SK-N-SH treated with all-trans-retinoic acid at 6 μM for 48 hours (cell line): ENCODE measurements around the gene CSN1S1.

Experiments used
- ARNTL ChIP-seq: fragments of 450-650 bp; formaldehyde crosslinking; IDR thresholded peaks from 2 replicates; pipeline ENCODE4 v1.5.0; 2020; ENCODE audit warnings: low read depth, mild to moderate bottlenecking, moderate library complexity, borderline replicate concordance
- BACH2 ChIP-seq: fragments of 250-450 bp; sonication (Bioruptor Pico); IDR thresholded peaks from 2 replicates; pipeline ENCODE4 v1.9.0; 2021; ENCODE audit warnings: mild to moderate bottlenecking, borderline replicate concordance
- CSDC2 ChIP-seq: fragments of 250-450 bp; sonication (Bioruptor Pico); IDR thresholded peaks from 2 replicates; pipeline ENCODE4 v1.5.0; 2020; ENCODE audit warnings: mild to moderate bottlenecking, moderate library complexity
- ESRRG ChIP-seq: fragments of 250-450 bp; sonication (Bioruptor Pico); IDR thresholded peaks from 2 replicates; pipeline ENCODE4 v1.6.1; 2021; ENCODE audit warnings: mild to moderate bottlenecking
- ISL1 ChIP-seq: fragments of 250-450 bp; sonication (Bioruptor Pico); IDR thresholded peaks from 2 replicates; pipeline ENCODE4 v2.1.2; 2022; ENCODE audit warnings: mild to moderate bottlenecking, moderate library complexity
- RARB ChIP-seq: fragments of 250-450 bp; sonication (Bioruptor Pico); IDR thresholded peaks from 2 replicates; pipeline ENCODE4 v1.8.0; 2021; ENCODE audit warnings: mild to moderate bottlenecking, moderate library complexity
- SNAI2 ChIP-seq: fragments of 250-450 bp; sonication (Bioruptor Pico); IDR thresholded peaks from 2 replicates; pipeline ENCODE4 v1.5.0; 2020; ENCODE audit warnings: mild to moderate bottlenecking, moderate library complexity
- ZC3H10 ChIP-seq: fragments of 250-450 bp; sonication (Bioruptor Pico); IDR thresholded peaks from 2 replicates; pipeline ENCODE4 v1.5.1; 2021; ENCODE audit warnings: mild to moderate bottlenecking, moderate library complexity
- ZFP30 ChIP-seq: fragments of 450-650 bp; formaldehyde crosslinking; IDR thresholded peaks from 2 replicates; pipeline ENCODE4 v1.5.0; 2022; ENCODE audit warnings: mild to moderate bottlenecking, moderate library complexity
- TF ChIP-seq, protein P1 (sequence below): fragments of 250-450 bp; sonication (Bioruptor Pico); IDR thresholded peaks from 2 replicates; pipeline ENCODE4 v1.5.0; 2020; ENCODE audit warnings: mild to moderate bottlenecking, moderate library complexity
- TF ChIP-seq, protein P2 (sequence below): fragments of 250-450 bp; sonication (Bioruptor Pico); IDR thresholded peaks from 2 replicates; pipeline ENCODE4 v1.8.0; 2021; ENCODE audit warnings: low read depth, mild to moderate bottlenecking, moderate library complexity, borderline replicate concordance
- TF ChIP-seq, protein P3 (sequence below): fragments of 250-450 bp; sonication (Bioruptor Pico); IDR thresholded peaks from 2 replicates; pipeline ENCODE4 v1.8.0; 2020; ENCODE audit warnings: mild to moderate bottlenecking, moderate library complexity, borderline replicate concordance

DNA sequence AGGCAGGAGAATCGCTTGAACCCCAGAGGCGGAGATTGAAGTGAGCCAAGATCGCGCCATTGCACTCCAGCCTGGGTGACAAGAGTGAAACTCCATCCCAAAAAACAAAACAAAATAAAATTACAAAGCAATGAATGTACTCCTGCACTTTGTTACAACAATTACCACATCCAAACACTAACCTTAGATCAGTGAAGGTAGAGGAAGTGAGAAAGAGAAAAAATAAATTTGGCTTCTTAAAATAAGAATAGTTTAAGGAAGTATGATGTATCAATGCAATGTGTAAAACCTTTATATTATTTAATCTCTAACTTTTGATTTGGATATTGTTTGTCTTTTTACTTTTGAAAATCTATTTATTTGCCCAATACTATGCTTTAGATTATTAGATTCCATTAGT is 21.7 kb upstream of the CSN1S1 start:
- TF ChIP-seq RARB (CRISPR knock-in tag) (no peak), BACH2 (no peak), ARNTL (no peak), ZC3H10 (CRISPR knock-in tag) (no peak), ZFP30 (CRISPR knock-in tag) (no peak), ISL1 (CRISPR knock-in tag) (no peak), SNAI2 (CRISPR knock-in tag) (no peak), ESRRG (CRISPR knock-in tag) (no peak), CSDC2 (CRISPR knock-in tag) (no peak)
- TF ChIP-seq, protein P1, sequence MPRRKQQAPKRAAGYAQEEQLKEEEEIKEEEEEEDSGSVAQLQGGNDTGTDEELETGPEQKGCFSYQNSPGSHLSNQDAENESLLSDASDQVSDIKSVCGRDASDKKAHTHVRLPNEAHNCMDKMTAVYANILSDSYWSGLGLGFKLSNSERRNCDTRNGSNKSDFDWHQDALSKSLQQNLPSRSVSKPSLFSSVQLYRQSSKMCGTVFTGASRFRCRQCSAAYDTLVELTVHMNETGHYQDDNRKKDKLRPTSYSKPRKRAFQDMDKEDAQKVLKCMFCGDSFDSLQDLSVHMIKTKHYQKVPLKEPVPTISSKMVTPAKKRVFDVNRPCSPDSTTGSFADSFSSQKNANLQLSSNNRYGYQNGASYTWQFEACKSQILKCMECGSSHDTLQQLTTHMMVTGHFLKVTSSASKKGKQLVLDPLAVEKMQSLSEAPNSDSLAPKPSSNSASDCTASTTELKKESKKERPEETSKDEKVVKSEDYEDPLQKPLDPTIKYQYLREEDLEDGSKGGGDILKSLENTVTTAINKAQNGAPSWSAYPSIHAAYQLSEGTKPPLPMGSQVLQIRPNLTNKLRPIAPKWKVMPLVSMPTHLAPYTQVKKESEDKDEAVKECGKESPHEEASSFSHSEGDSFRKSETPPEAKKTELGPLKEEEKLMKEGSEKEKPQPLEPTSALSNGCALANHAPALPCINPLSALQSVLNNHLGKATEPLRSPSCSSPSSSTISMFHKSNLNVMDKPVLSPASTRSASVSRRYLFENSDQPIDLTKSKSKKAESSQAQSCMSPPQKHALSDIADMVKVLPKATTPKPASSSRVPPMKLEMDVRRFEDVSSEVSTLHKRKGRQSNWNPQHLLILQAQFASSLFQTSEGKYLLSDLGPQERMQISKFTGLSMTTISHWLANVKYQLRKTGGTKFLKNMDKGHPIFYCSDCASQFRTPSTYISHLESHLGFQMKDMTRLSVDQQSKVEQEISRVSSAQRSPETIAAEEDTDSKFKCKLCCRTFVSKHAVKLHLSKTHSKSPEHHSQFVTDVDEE (CRISPR knock-in tag), result no peak
- TF ChIP-seq, protein P2, sequence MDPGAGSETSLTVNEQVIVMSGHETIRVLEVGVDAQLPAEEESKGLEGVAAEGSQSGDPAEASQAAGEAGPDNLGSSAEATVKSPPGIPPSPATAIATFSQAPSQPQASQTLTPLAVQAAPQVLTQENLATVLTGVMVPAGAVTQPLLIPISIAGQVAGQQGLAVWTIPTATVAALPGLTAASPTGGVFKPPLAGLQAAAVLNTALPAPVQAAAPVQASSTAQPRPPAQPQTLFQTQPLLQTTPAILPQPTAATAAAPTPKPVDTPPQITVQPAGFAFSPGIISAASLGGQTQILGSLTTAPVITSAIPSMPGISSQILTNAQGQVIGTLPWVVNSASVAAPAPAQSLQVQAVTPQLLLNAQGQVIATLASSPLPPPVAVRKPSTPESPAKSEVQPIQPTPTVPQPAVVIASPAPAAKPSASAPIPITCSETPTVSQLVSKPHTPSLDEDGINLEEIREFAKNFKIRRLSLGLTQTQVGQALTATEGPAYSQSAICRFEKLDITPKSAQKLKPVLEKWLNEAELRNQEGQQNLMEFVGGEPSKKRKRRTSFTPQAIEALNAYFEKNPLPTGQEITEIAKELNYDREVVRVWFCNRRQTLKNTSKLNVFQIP (CRISPR knock-in tag), result no peak
- TF ChIP-seq, protein P3, sequence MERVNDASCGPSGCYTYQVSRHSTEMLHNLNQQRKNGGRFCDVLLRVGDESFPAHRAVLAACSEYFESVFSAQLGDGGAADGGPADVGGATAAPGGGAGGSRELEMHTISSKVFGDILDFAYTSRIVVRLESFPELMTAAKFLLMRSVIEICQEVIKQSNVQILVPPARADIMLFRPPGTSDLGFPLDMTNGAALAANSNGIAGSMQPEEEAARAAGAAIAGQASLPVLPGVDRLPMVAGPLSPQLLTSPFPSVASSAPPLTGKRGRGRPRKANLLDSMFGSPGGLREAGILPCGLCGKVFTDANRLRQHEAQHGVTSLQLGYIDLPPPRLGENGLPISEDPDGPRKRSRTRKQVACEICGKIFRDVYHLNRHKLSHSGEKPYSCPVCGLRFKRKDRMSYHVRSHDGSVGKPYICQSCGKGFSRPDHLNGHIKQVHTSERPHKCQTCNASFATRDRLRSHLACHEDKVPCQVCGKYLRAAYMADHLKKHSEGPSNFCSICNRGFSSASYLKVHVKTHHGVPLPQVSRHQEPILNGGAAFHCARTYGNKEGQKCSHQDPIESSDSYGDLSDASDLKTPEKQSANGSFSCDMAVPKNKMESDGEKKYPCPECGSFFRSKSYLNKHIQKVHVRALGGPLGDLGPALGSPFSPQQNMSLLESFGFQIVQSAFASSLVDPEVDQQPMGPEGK (CRISPR knock-in tag), result no peak
